Ovary (tissue), 3 donors: ENCODE results near the gene IRGQ.

Experiments
- POLR2A ChIP-seq: fragments of 450-650 bp; IDR thresholded peaks from one replicate; pipeline ENCODE4 v1.6.1; 2017; ENCODE audit warnings: antibody characterized with exemption, mild to moderate bottlenecking, moderate library complexity
- TF ChIP-seq, protein P1 (sequence below), 3 donors: fragments of 450-650 bp in 2 of 3; fragments of 200-600 bp in 1 of 3; IDR thresholded peaks; one replicate each; pipeline versions ENCODE4 v1.5.1 to v1.8.0; 2016 to 2022; ENCODE audit warnings: antibody characterized with exemption in 3 of 3, mild to moderate bottlenecking in 1 of 3
- donor health status: DM: no; HTN: no; CAD: no.

DNA sequence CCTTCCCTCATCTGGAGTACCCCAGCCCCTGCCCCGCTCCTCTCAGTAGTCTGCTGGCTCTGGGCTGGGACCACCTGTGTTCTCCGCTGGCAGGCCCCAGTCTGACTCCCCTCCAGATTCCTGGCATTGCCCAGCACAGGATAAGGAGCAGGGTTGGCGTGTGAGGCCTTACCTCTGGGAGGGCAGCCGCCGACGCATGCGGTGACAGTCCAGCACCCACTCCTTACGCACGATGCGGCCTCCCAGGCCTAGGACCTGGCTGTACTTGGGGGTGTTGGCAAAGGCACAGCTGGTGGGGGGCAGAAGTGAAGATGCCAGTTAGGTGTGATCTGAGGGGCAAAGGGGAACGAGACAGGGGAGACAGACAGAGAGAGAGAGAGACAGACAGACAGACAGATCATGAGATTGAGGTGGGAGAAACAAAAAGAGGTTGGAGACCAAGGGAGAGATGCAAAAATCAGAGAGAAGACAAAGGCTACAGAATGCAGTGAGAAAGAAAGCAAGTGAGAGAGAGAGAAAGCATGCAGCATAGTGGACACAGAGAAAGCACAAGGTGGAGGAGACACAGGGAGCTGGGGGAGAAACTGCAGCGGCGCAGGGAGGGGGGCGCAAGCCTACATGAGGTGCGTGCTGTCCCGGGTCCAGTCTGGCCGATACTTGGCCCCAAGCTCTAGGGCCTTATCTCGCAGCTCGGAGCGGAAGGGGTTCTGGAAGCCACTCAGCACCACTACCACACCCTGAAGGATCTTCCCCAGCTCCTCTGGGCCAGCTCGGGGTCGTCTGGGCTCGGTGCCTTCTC lies 44.3 kb downstream of the IRGQ start:
- TF ChIP-seq, protein P1, sequence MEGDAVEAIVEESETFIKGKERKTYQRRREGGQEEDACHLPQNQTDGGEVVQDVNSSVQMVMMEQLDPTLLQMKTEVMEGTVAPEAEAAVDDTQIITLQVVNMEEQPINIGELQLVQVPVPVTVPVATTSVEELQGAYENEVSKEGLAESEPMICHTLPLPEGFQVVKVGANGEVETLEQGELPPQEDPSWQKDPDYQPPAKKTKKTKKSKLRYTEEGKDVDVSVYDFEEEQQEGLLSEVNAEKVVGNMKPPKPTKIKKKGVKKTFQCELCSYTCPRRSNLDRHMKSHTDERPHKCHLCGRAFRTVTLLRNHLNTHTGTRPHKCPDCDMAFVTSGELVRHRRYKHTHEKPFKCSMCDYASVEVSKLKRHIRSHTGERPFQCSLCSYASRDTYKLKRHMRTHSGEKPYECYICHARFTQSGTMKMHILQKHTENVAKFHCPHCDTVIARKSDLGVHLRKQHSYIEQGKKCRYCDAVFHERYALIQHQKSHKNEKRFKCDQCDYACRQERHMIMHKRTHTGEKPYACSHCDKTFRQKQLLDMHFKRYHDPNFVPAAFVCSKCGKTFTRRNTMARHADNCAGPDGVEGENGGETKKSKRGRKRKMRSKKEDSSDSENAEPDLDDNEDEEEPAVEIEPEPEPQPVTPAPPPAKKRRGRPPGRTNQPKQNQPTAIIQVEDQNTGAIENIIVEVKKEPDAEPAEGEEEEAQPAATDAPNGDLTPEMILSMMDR (IDR thresholded peaks at IDR 0.05) = no peak
- TF ChIP-seq POLR2A = no peak
